ENCODE measurements around the gene KRT84.

KRT84 gene

DNA sequence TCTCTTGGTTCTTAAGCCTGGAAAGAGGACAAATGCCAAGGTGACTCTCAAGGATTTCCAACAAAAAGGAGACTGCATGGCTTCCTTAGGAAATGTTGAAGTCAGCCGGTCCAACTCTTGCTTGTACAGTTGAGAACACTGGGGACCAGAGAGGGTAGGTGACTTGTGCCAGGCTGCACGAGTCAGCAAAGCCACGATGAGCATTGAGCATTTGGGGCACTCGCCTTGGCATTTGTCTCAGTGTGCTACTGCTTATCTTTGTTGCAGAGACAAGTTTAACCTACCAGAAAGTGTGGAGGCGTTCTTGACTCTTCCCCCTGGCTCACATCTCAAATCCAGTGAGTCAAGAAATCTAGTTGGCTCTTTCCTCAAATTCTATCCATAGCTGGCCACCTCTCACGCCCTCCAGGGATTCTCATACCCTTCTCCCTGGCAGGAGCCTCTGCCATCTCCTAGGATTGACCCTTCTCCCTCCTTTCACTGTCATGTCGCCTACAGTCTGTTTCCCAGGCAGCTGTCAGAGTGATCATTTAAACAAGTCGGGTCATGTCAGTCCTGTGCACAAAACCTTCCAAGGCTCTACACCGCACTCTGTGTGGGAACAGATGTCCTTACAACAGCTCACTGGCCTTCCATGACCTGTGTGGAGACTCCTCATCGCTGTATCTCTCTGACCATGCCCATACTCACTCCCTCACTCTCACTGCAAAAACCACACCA, 47.1 kb downstream of the KRT84 start:
- no peak for DNase-seq

DNA sequence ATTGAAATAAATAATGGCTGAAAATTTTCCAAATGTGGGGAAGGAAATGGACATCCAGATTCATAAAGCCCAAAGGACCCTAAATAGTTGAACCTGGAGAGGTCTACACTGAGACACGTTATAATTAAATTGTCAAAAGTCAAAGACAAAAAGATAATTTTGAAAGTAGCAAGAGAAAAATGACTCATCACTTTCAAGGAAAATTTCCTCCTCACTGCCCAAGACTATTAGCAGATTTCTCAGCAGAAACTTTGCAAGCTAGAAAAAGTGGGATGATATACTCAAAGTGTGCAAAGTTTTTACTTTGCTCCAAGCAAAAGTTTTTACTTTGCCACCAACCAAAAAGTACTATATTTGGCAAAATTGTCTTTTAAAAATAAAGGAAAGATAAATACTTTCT, 48.4 kb downstream of the KRT84 start:
- DNase-seq = no peak

DNA sequence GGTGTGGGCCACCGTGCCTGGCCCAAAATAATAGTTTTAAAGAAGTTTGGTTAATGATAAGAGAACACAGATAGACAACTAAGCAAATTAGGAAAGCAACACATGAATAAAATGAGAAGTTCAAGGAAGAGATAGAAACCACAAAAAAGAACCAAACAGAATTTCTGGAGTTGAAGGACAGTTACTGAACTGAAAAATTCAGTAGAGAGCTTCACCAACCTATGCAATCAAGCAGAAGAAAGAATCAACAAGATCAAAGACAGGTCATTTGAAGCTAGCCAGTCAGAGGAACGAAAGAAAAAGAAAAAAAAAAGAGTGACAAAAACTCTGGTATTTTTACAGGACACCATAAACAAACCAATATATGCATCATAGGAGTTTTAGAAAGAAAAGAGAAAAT, 48.8 kb downstream of the KRT84 start:
- DNase-seq = no peak

DNA sequence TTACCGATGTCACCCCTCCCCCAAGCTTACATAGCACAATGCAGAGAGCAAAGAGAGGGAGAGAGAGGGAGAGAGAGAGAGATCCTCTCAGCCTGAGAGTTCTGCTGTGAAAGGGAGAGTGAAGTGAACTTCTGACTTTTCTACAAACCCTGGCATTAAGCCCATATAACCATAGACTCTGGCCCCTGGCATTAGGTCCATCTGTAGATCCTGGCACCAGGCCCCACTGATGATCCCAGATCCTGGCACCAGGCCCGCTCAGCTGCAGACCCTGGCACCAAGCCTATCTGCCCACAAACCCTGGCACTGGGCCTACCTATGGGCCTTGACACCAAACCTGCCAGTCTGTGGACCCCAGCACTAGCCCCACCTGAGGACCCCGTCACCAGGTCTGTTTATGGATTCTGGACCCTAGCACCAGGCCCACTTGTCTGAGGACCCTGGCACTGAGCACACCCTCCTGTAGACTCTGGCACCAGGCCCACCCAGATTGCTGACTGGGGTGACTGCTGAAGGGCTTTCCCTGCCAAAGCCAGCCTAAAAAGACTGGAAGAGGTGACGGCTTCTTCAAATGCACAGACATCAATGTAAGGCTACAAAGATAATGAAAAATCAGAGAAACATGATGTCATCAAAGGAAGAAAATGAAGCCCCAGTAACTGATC, 49.7 kb downstream of the KRT84 start:
- no peak for DNase-seq

DNA sequence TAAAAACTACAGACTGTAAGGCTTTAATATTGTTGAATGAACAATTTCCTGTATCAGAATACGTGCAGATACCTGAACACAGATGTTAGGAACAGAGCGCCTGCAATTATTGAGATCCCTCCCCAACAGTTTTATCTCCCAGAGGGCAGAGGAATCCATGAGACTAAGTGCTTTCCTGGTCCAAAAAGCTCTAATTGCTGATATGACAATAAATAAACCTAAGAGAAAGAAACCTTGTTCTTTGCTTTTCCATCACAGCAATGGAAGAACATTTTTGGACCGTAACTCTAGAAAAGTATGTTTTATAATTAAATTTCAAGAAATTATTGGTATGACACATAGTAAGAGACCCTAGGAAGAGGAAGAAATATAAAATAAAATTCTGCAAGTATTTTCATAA, 51.3 kb downstream of the KRT84 start:
- DNase-seq = no peak

DNA sequence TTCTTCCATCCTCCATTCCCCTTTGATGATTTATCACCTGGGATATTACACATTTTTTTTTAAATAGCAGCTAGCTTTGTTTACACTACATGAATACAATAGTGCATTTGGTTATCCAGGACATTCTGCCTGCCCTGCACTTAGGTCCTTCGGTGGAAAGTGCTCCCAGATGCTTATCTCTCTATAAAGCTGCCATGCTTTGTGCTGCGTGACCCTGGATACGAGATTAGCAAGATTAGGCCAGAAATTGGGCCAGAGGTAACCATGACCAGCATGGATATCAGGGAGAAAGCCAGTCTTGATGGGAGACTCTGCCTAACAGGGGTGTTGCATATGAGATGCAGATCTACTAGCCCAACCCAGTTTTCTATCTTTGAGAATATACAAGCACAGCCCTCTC, 52.1 kb downstream of the KRT84 start:
- no peak for DNase-seq

DNA sequence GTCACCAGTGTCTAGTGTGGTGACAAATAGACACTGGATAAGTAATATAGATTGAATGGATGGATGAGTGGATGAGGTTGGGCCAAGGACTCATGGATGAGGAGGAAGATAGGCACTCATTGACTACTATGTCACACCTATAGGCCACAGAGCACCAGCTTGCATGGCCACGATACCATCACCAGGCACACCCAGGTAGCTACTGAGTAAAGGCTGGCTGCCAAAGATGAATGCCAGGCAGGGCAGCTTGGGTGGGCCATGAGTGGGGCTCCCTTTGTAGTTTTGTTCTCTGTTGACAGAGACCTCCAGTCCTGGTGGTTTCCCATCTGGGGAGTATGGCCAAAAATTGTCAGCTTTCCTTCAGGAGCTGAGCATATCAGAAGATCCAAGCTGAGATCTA, 53.1 kb downstream of the KRT84 start:
- DNase-seq = no peak

DNA sequence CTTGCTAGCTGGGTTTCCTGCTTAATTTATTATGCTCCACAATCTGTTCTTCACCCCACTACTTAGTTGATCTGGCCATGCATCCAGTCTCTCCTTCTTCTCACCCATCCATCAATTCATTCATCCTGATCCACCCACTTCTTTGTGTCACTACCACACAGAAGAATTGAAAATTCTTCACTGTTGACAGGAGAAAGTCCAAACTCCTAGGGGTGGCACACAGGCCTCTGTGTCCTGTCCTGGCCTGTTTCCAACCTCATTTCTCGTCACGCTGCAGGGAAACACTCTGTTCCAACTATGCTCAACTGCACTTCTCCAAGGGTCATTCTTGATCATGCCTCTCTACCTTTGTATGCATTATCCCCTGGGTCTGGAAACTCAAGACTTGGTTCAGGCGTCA, 53.6 kb downstream of the KRT84 start:
- no peak for DNase-seq

DNA sequence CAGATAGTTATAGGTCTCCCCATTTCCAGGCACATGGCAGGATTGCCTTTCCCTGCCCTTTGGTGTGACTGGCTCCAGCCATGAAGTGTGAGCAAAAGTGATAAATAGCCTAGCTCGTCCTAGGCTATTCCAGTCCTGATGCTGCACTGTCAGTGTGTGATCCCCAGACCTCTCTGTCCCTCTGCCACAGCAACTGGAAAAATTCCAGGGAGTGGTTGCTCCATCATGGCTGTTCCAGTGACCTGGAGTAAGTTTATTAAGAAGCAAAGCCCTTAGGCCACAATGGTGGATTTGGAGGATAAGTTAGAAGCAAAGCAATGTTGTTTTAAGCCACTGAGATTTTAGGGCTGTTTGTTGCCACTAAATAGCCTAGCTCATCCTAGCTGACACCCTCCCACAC, 54.4 kb downstream of the KRT84 start:
- DNase-seq = no peak

DNA sequence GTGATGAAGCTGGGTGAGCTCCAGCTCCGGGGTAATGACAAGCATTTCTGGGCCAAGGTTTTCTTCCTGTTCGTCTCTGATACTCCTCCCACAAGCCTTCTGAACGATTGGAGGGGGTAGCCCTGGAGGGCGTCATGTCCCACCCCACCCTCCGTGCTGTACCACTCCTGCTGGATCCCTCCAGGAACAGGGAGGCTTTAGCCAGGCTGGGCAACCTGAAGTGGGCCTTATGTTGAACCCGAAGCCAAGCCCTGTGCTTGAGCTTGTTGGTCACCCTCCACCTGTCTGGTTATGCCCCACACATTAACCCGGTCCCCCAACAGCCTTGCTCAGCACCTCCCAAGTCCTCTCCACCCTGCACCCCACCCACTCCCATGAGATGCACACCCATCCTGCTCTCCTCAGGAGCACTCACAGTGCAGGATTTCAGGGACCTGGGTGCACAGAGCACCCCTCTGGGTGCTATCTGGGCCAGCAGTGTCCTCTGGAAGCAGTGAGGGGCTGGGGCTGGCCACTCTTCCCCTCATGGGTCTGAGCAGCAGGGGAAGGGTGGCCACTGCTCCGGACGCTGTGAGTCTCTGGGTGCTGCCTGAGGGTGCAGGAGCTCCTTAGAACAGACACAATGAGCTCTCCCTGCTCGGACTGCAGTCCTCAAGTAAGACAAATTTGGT, 57.5 kb downstream of the KRT84 start:
- no peak for DNase-seq
